Measurements from ENCODE around the gene TANGO6.
A peak's percentile ranks its signal among the peaks of the same experiment; 100 is the strongest.
"Not testable (repeated sequence)": the region's sequence is repeated elsewhere in the genome, so short reads cannot be mapped to it uniquely, and the experiment has no call there.

Gene TANGO6

GRCh38 chr16:68843482-68844210 is at the start of gene TANGO6:
TSS of gene TANGO6 (plus strand) at chr16:68843531. CDS start at chr16:68843618, 87 bp downstream.
- FAIRE-seq: no peak
- peak; percentile 85 for DNase-seq (ENCODE audit: insufficient read length, low spot score)

DNA sequence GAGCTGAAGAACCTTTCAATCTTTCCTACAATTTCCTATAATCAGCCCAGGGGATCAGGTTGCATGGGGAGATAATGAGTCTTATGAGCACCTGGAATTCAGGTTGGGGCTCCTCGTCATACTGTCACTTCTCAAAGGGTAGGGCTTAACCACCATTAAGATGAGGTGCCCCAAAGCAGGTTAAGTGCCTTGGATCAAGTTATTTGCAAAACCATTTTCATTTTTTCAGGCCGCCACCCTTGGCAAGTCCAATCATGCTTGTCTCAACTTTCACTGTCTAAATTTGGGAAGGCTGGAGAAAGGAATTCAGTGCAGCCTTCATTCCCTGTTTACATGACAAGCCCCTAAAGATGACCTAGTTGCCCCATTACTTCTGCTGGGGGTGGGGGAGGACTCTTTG is 44.9 kb upstream of the TANGO6 start:
- no peak for FAIRE-seq
- DNase-seq (ENCODE audit: insufficient read length, low spot score): no peak

- FAIRE-seq: peak; percentile 87
- peak; percentile 59 for DNase-seq (ENCODE audit: insufficient read length, low spot score)
These were observed 43.0 kb upstream of the TANGO6 start for GRCh38 chr16:68800257-68800875.

GRCh38 chr16:68802190-68802589 is 41.1 kb upstream of the TANGO6 start:
- DNase-seq (ENCODE audit: insufficient read length, low spot score) (no peak), FAIRE-seq (no peak)

- DNase-seq (ENCODE audit: insufficient read length, low spot score) (no peak), FAIRE-seq (no peak)
These were observed 36.9 kb upstream of the TANGO6 start for GRCh38 chr16:68806422-68806821.

DNA sequence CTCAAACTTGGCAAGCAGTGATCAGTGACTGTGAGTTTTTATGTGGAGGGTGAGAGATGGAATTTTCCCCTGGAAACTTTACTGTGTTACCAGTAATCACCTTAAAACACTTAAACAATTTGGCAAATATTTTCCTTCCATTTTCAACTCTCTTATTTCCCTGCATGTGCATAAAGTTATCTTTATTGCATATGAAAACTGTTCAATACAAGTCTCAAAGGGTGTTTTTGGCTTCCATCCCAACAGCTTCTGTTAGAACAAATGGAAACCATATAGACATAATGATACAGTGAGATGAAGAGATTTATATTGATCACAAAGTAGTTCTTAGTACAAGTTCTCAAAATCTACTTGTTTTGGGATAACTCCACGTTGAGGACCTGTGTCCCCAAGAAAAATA is 36.4 kb upstream of the TANGO6 start:
- FAIRE-seq: no peak
- DNase-seq (ENCODE audit: insufficient read length, low spot score): no peak

- FAIRE-seq: no peak
- DNase-seq (ENCODE audit: insufficient read length, low spot score): no peak
These were observed 28.8 kb upstream of the TANGO6 start for GRCh38 chr16:68814516-68814915.

- FAIRE-seq (no peak), DNase-seq (ENCODE audit: insufficient read length, low spot score) (no peak)
These were observed 19.8 kb upstream of the TANGO6 start for GRCh38 chr16:68823401-68824135.

DNA sequence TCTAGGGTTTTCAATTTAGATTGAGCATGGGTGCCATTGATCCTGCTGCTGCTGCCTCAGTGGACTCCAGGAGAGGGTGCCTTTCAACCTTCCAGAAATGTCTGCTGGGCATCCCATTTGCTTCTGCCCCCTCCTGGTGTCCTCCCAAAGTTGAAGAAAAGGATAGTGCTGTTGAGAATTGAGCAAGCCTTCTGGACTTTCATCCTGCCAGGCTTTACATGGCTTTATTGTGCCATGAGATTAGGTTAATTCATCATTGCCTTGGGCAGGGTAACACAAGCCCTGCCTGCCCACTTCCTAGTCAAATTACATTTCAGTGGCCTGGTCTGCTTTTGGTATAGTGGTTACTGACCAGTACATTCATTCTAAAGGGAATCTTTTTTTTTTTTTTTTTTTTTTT is 17.9 kb upstream of the TANGO6 start:
- no peak for FAIRE-seq
- DNase-seq (ENCODE audit: insufficient read length, low spot score): no peak

DNA sequence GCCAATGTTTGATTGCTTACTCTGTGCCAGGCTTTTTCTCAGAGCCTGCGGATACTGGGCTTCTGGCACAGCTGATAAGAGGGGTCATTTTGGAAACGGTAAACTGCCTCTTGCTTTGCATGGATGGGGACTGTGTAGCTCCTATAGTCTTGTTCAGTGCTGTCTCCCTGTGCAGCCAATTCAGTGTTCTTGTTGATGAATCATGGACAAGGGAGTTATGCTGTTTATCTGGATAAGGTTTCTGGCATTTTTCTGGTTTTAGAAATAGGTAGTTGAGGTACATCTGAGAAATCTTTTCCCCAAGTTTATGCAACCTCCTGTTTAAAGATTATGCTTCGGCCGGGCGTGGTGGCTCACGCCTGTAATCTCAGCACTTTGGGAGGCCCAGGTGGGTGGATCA is 16.7 kb upstream of the TANGO6 start:
- DNase-seq (ENCODE audit: insufficient read length, low spot score) (no peak), FAIRE-seq (no peak)

- no peak for FAIRE-seq
- no peak for DNase-seq (ENCODE audit: insufficient read length, low spot score)
These were observed 10.1 kb upstream of the TANGO6 start for GRCh38 chr16:68833251-68833650.

GRCh38 chr16:68834550-68834949 is 8.8 kb upstream of the TANGO6 start:
- DNase-seq (ENCODE audit: insufficient read length, low spot score): no peak
- FAIRE-seq: no peak

- FAIRE-seq: no peak
- no peak for DNase-seq (ENCODE audit: insufficient read length, low spot score)
These were observed 7.4 kb upstream of the TANGO6 start for GRCh38 chr16:68835970-68836369.

GRCh38 chr16:68839831-68840230 is 3.5 kb upstream of the TANGO6 start:
- FAIRE-seq: no peak
- no peak for DNase-seq (ENCODE audit: insufficient read length, low spot score)

DNA sequence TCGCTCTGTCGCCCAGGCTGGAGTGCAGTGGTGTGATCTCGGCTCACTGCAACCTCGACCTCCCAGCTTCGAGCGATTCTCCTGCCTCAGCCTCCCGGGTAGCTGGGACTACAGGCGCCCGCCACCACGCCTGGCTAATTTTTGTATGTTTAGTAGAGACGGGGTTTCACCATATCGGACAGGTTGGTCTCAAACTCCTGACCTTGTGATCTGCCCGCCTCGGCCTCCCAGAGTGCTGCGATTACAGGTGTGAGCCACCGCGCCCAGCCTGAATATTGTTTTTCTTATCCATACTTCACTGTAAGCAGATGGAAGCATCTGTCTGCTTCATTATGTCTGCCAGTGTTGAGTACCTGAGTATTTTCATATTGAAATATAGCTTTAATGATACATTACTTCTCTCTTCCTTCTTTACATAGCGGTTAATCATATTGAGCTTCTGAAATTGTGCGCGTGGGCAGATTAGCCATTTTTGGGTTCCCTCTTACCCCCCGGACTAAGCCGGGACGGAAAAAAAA is 308 bp upstream of the TANGO6 start:
- not testable (repeated sequence) for FAIRE-seq; DNase-seq (ENCODE audit: insufficient read length, low spot score)

DNA sequence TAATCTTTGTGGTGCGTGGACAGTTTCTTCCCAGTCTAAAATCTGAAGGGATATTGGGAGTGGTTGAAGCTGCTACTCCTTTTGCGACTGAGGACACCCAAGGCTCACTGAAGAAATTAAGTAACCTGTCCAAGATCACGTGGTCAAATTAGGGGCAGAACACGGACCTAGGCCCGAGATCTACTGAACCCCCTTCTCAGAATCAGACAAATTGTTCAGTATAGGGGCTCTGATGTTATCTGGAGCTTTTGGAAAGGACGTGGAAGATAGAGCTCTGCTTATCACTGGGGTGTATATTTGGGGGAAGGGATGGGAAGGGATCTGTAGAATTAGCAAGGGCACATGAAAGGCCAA is 857 bp downstream of the TANGO6 start:
- FAIRE-seq (no peak), DNase-seq (ENCODE audit: insufficient read length, low spot score) (no peak)

GRCh38 chr16:68848786-68849185 is 5.5 kb downstream of the TANGO6 start:
- DNase-seq (ENCODE audit: insufficient read length, low spot score) (no peak), FAIRE-seq (no peak)

- DNase-seq (ENCODE audit: insufficient read length, low spot score) (no peak), FAIRE-seq (no peak)
These were observed 7.2 kb downstream of the TANGO6 start for GRCh38 chr16:68850481-68850880.

GRCh38 chr16:68851601-68852000 is 8.3 kb downstream of the TANGO6 start:
- FAIRE-seq (no peak), DNase-seq (ENCODE audit: insufficient read length, low spot score) (no peak)

DNA sequence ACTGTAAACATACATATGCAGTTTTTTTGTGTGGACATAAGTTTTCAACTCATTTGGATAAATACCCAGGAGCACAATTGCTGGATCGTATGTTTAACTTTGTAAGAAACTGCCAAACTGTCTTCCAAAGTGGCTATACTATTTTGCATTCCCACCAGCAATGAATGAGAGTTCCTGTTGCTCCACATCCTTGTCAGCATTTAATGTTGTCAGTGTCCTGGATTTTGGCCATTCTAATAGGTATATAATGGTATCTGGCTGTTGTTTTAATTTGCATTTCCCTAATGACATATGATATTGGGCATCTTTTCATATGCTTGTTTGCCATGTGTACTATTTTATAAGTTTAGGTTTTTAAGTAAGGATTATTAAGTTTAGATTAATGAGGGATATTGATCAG is 14.1 kb downstream of the TANGO6 start:
- no peak for FAIRE-seq
- no peak for DNase-seq (ENCODE audit: insufficient read length, low spot score)

DNA sequence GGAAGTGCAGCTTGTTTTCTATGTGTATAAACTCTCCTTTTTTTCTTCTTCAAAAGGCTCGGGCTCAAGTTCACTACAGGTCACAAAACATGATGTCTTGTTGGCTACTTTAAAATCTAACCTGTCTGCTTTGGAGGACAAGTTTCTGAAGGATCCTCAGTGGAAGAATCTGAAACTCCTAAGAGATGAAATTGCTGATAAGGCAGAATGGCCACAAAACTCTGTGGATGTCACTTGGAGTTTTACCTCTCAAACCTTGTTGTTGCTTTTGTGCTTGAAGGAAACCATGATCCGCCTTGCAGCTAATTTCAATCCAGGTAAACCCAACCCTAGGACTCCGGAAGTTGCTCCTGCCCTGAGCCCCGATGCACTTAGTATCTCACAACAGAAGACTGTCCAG is 16.5 kb downstream of the TANGO6 start:
- FAIRE-seq (no peak), DNase-seq (ENCODE audit: insufficient read length, low spot score) (no peak)
